GM23338 (cell line): ENCODE measurements around the gene GABRQ.

Experiments used
- CREB1 ChIP-seq: fragments of 250-450 bp; sonication (Bioruptor Pico); IDR thresholded peaks from 2 replicates; pipeline ENCODE4 v1.5.0; 2020; ENCODE audit warnings: low read depth, mild to moderate bottlenecking, moderate library complexity
- CTCF ChIP-seq, 2 experiments: fragments of 200-600 bp in 1 of 2; sonication (generic) in 1 of 2; conservative IDR thresholded peaks; 2 replicates each; pipeline versions ENCODE4 v1.5.1 to v1.6.1; 2016 to 2017; ENCODE audit warnings: antibody characterized with exemption in 2 of 2, low read depth in 2 of 2, mild to moderate bottlenecking in 2 of 2, moderate library complexity in 1 of 2
- ETS1 ChIP-seq: IDR thresholded peaks from 2 replicates; pipeline ENCODE4 v1.6.1; 2016; ENCODE audit warnings: antibody characterized with exemption
- EZH2 ChIP-seq: fragments of 200-600 bp; sonication (generic); IDR thresholded peaks from one replicate; pipeline ENCODE4 v1.8.0; 2017; ENCODE audit warnings: antibody characterized with exemption, mild to moderate bottlenecking, low read depth; ENCODE audit not compliant: unreplicated experiment
- EZH2phosphoT487 ChIP-seq: fragments of 200-600 bp; sonication (generic); IDR thresholded peaks from one replicate; pipeline ENCODE4 v1.8.1; 2018; ENCODE audit warnings: antibody characterized with exemption; ENCODE audit not compliant: unreplicated experiment
- JUNB ChIP-seq: IDR thresholded peaks from one replicate; pipeline ENCODE4 v1.6.1; 2016; ENCODE audit warnings: antibody characterized with exemption; ENCODE audit not compliant: unreplicated experiment
- NANOG ChIP-seq: IDR thresholded peaks from 2 replicates; pipeline ENCODE4 v1.6.1; 2016; ENCODE audit warnings: antibody characterized with exemption, borderline replicate concordance
- POLR2AphosphoS5 ChIP-seq: IDR thresholded peaks from 2 replicates; pipeline ENCODE4 v1.6.1; 2016; ENCODE audit warnings: antibody characterized with exemption, low read depth
- REST ChIP-seq: IDR thresholded peaks from one replicate; pipeline ENCODE4 v1.6.1; 2018; ENCODE audit warnings: antibody characterized with exemption; ENCODE audit not compliant: unreplicated experiment
- STAT1 ChIP-seq: IDR thresholded peaks from one replicate; pipeline ENCODE4 v1.6.1; 2016; ENCODE audit warnings: antibody characterized with exemption; ENCODE audit not compliant: unreplicated experiment
- ZNF114 ChIP-seq: fragments of 250-450 bp; sonication (Bioruptor Pico); IDR thresholded peaks from 2 replicates; pipeline ENCODE4 v1.5.0; 2020; ENCODE audit warnings: mild to moderate bottlenecking, moderate library complexity
- ZNF331 ChIP-seq: fragments of 250-450 bp; sonication (Bioruptor Pico); IDR thresholded peaks from 2 replicates; pipeline ENCODE4 v1.5.0; 2020; ENCODE audit warnings: low read depth, mild to moderate bottlenecking, moderate library complexity
- ZNF462 ChIP-seq: fragments of 250-450 bp; sonication (Bioruptor Pico); IDR thresholded peaks from 2 replicates; pipeline ENCODE4 v1.5.0; 2020; ENCODE audit warnings: mild to moderate bottlenecking, moderate library complexity

DNA sequence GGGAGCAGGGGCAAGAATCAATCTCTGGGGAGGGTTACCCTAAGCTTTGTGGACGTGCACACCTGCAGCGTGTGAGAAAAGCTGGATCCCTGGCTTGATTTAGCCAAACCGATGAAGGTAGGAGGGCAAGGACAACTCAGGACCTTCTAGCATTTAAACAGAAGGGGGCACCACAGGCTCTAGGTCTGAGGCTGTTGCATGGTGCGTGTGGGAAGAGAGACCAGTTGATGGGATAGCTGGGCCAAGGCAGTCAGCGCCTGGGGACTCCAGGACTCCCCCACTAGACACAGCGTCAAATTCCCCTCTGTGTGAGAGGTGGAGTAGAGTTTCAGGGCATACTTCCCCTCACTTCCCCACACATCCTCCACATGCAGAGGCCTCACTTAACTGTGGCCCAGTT, 4.3 kb downstream of the GABRQ start:
- no peak for TF ChIP-seq REST
- peak; percentile 28 to 71; a peak in 3 of 4 replicates for TF ChIP-seq CTCF (conservative IDR thresholded peaks at IDR 0.05; ENCODE audit: low read depth in 2 of 2)
- no peak for TF ChIP-seq EZH2
- TF ChIP-seq POLR2AphosphoS5 = no peak
- TF ChIP-seq EZH2phosphoT487 = no peak
- TF ChIP-seq CREB1 (CRISPR knock-in tag) = no peak
- TF ChIP-seq ETS1 = no peak
- no peak for TF ChIP-seq JUNB
- no peak for TF ChIP-seq ZNF114 (CRISPR knock-in tag)
- no peak for TF ChIP-seq ZNF331
- TF ChIP-seq NANOG = no peak
- no peak for TF ChIP-seq STAT1
- TF ChIP-seq ZNF462 (CRISPR knock-in tag) = no peak
